OCI-LY3 (cell line): ENCODE results near the gene RCE1.

Experiments used
- H2AFZ ChIP-seq: fragments of 200-600, 300-600 bp; shearing (Covaris generic); 2 replicates; pipeline ENCODE4 v1.6.0; 2014; ENCODE audit warnings: antibody characterized with exemption, low read depth, low read length
- H3K27ac ChIP-seq: fragments of 200-600, 300-600 bp; sonication (generic); 2 replicates; pipeline ENCODE4 v1.5.1; 2014; ENCODE audit warnings: mild to moderate bottlenecking, low read length, moderate library complexity, mixed read lengths
- H3K27me3 ChIP-seq: fragments of 200-600, 300-600 bp; sonication (generic); 2 replicates; pipeline ENCODE4 v1.6.1; 2014; ENCODE audit warnings: low read depth, low read length, mixed read lengths
- H3K36me3 ChIP-seq: fragments of 200-600, 300-600 bp; sonication (generic); replicated peaks from 2 replicates; pipeline ENCODE3; 2014; ENCODE audit warnings: low read depth, low read length, mixed read lengths
- H3K4me1 ChIP-seq: fragments of 300-600, 200-600 bp; sonication (generic); 2 replicates; pipeline ENCODE4 v1.6.1; 2014; ENCODE audit warnings: low read length, mixed read lengths
- H3K4me2 ChIP-seq: fragments of 200-600, 300-600 bp; sonication (generic); 2 replicates; pipeline ENCODE4 v1.6.1; 2014; ENCODE audit warnings: low read length, mixed read lengths
- H3K4me3 ChIP-seq: fragments of 300-600, 200-600 bp; sonication (generic); 2 replicates; pipeline ENCODE4 v1.5.1; 2014; ENCODE audit warnings: antibody characterized with exemption, mild to moderate bottlenecking, low read length, moderate library complexity
- H3K79me2 ChIP-seq: fragments of 300-600, 200-600 bp; shearing (Covaris generic); 2 replicates; pipeline ENCODE4 v1.6.1; 2014; ENCODE audit warnings: mild to moderate bottlenecking, low read length, mixed read lengths
- H3K9ac ChIP-seq: fragments of 300-600, 200-600 bp; shearing (Covaris generic); 2 replicates; pipeline ENCODE4 v1.6.0; 2014; ENCODE audit warnings: mild to moderate bottlenecking, low read length, moderate library complexity
- H3K9me3 ChIP-seq: fragments of 200-600, 300-600 bp; shearing (Covaris generic); 2 replicates; pipeline ENCODE4 v1.6.1; 2014; ENCODE audit warnings: low read length, mixed read lengths; ENCODE audit not compliant: insufficient read depth
- H4K20me1 ChIP-seq: fragments of 200-600, 300-600 bp; sonication (generic); 2 replicates; pipeline ENCODE4 v1.6.1; 2016; ENCODE audit warnings: low read length, mixed read lengths; ENCODE audit not compliant: insufficient read depth
- CTCF ChIP-seq: fragments of 200-600, 300-600 bp; sonication (generic); IDR thresholded peaks from 2 replicates; pipeline ENCODE4 v1.5.1; 2014; ENCODE audit warnings: antibody characterized with exemption, low read length, low read depth
- EZH2phosphoT487 ChIP-seq: fragments of 200-600 bp; shearing (Covaris generic); IDR thresholded peaks from 2 replicates; pipeline ENCODE4 v1.6.1; 2018; ENCODE audit warnings: antibody characterized with exemption, mixed run types, low read depth

RCE1 gene

GRCh38 chr11:66845876-66846212 is 2.6 kb downstream of the RCE1 start:
- Histone ChIP-seq H3K27ac (no peak overlapping the region), H3K79me2 (peaks cover 39% of the 10 kb centered on the region), H3K9me3 (no peaks in the 10 kb centered on the region), H3K4me3 (no peak overlapping the region), H2AFZ (no peak overlapping the region), H4K20me1 (no peaks in the 10 kb centered on the region), H3K4me2 (no peak overlapping the region), H3K27me3 (no peaks in the 10 kb centered on the region), H3K9ac (no peak overlapping the region), H3K36me3 (peaks cover 14% of the 10 kb centered on the region), H3K4me1 (peaks cover 18% of the 10 kb centered on the region)
- TF ChIP-seq EZH2phosphoT487 (no peak), CTCF (no peak)

GRCh38 chr11:66846671-66847091 is 3.4 kb downstream of the RCE1 start:
- Histone ChIP-seq H3K36me3 (peaks cover 9% of the 10 kb centered on the region), H3K27me3 (no peaks in the 10 kb centered on the region), H3K4me3 (no peak overlapping the region), H3K27ac (no peak overlapping the region), H3K79me2 (peaks cover 34% of the 10 kb centered on the region), H3K4me1 (peaks cover 21% of the 10 kb centered on the region), H3K9ac (no peak overlapping the region), H3K9me3 (no peaks in the 10 kb centered on the region), H4K20me1 (no peaks in the 10 kb centered on the region), H2AFZ (no peak overlapping the region), H3K4me2 (no peak overlapping the region)
- TF ChIP-seq CTCF (no peak), EZH2phosphoT487 (no peak)

- H3K27ac ChIP-seq = no peak overlapping the region
Observed at GRCh38 chr11:66847461-66848232, 4.4 kb downstream of the RCE1 start.

More at GRCh38 chr11:66847461-66848232, 4.4 kb downstream of the RCE1 start:
- H3K79me2 ChIP-seq = peaks cover 24% of the 10 kb centered on the region
- H4K20me1 ChIP-seq = no peaks in the 10 kb centered on the region
- TF ChIP-seq EZH2phosphoT487 = no peak
- no peak for TF ChIP-seq CTCF
- no peaks in the 10 kb centered on the region for H3K9me3 ChIP-seq
- H3K27me3 ChIP-seq = no peaks in the 10 kb centered on the region
- no peak overlapping the region for H3K4me3 ChIP-seq
- peaks cover 21% of the 10 kb centered on the region for H3K4me1 ChIP-seq
- H2AFZ ChIP-seq = no peak overlapping the region
- H3K9ac ChIP-seq = no peak overlapping the region
- H3K36me3 ChIP-seq = peaks cover 7% of the 10 kb centered on the region
- no peak overlapping the region for H3K4me2 ChIP-seq
